AG09319 (cell line): ENCODE results near the gene TESK1.

ENCODE experiments used
- DNase-seq: peaks from one replicate; pipeline ENCODE4 v3.0.0-alpha.2; 2010; ENCODE audit warnings: low read depth; ENCODE audit errors: extremely low read depth
- TF ChIP-seq, protein P1 (sequence below): IDR thresholded peaks from 2 replicates; pipeline ENCODE4 v1.5.1; 2011; ENCODE audit warnings: low read depth, mild to moderate bottlenecking, inconsistent platforms, low read length, moderate library complexity

TESK1 gene

DNA sequence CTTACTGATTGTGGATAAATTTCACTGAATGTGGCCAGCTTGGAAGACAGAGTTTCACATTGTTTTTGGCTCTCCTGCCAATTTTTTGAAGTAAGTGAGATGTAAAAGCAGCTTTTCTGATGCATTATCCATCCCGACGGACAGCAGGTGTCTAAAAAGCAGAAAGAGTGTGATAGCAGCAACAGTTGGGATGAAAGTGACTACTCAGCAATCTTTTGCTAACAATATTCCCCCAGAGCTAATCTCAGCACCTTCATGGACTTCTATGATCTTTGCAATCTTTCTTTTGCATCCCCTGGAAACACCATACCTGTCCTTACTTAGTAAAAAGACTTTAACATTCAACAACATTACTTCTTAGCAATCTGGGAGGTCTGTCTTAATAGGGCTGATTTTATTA, 7.8 kb downstream of the TESK1 start:
- TF ChIP-seq, protein P1, sequence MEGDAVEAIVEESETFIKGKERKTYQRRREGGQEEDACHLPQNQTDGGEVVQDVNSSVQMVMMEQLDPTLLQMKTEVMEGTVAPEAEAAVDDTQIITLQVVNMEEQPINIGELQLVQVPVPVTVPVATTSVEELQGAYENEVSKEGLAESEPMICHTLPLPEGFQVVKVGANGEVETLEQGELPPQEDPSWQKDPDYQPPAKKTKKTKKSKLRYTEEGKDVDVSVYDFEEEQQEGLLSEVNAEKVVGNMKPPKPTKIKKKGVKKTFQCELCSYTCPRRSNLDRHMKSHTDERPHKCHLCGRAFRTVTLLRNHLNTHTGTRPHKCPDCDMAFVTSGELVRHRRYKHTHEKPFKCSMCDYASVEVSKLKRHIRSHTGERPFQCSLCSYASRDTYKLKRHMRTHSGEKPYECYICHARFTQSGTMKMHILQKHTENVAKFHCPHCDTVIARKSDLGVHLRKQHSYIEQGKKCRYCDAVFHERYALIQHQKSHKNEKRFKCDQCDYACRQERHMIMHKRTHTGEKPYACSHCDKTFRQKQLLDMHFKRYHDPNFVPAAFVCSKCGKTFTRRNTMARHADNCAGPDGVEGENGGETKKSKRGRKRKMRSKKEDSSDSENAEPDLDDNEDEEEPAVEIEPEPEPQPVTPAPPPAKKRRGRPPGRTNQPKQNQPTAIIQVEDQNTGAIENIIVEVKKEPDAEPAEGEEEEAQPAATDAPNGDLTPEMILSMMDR, result no peak
- DNase-seq, result no peak

DNA sequence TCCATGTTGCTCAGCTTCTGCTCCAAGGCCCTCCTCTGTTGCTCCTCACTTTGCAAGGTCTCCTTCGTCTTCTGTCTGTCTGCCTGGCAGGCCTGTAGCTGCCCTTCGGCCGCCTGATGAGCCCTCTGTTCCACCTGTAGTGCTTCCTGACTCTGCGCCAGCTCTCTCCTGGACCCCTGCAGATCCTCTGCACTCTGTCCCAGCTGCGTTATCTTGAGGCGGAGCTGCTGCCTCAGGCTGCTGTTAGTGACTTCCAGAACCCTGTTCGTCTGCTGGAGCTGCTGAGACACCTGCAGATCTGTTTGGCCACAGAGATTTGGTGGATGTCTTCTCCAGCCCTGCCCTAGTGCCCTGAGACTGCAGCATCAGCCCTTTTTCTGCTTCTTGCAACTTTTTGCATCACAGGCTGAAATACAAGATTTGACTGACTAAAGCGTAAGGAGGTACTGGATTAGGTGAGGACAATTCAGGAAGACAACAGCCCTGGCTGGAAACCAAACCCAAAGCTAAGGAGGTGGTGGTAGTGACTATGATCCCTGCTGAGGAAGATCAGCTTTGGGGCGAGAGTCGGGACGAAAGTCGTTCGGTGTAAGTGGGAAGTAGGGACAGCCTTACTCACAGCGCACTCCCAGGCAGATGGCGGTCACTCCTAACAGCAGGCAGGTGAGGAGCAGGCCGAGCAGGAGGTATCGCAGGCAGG, 11.1 kb downstream of the TESK1 start:
- DNase-seq, result no peak
- TF ChIP-seq, protein P1, result no peak

DNA sequence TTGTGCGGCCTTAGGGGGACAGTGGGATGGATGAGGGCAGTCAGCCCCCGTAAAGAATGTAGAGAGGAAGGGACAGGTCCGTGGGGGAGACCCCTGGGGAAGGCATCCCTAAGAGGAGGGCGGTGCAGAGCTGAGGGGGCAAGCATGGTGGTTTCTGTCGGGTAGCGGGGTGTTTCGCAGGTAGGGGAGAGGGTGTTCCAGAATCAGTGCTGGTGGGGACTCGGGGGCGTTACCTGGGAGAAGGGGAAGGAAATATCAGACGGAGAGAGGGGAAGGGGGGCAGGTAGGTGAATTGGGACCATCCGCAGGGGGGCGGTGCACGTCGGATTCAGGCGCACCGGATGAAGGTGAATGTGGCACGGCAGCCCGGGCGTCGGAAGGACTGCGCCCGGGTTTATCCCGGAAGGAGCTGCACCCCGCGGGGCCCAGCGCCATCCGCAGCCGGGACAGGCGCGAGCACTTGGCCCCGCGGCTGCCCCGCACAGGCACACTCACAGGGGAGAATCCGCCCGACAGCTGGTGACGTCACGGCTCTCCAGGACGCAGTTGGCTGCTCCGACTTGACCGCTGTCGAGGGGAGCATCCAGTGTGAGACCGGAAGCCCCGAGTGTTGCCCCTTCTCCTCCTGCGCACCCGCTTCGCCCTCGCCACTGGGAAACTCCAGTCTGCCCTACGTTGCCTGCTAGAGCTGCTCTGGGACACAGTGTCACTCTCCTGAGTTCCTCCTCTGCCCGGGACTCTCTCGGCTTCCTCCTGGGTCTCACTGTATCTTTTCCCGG, 11.8 kb downstream of the TESK1 start:
- no peak for DNase-seq
- TF ChIP-seq, protein P1, result peak; percentile 1; the same call in 1 of the 2 replicates

DNA sequence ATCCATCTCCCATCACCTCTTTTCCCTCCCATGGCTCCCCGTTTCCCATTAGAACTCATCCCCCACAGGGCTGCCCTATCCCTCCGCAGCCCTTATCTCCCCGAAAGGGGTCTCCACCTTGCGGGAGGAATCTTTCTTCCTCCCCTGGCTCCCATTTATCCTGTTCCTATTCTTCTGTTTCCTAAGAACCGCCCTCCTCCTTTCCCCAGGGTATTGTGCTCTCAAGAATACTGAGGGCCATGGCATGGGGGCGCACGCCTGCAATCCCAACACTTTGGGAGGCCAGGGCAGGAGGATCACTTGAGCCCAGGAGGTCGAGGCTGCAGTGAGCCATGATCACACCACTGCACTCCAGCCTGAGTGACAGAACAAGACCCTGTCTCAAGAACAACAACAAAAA, 12.5 kb downstream of the TESK1 start:
- DNase-seq, result no peak
- TF ChIP-seq, protein P1, result no peak

DNA sequence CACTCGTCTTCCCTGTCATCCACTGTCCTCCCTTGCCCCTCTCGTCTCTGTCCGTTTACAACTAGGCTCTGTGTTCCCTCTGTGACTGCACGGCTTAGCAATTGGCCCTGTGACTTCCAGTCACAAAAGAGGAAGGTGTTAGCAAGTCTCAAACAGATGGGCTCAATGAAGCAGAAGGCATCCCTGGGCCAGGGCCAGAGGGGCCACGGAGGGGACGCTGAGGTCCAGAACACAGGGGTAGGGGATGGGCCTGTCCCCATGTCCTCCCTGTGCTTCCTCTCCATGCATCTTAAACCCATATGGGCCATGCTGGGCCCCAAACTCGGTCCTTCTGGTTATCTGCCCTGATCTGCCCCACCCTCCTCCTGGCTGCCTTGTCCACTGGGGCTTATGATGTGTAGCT, 13.3 kb downstream of the TESK1 start, which contains the start of gene CD72:
CD72 (minus strand) TSS at position 89 of the 403 bp plus-strand sequence. CDS start 110 bp downstream, outside the sequence.
- TF ChIP-seq, protein P1, result no peak

DNA sequence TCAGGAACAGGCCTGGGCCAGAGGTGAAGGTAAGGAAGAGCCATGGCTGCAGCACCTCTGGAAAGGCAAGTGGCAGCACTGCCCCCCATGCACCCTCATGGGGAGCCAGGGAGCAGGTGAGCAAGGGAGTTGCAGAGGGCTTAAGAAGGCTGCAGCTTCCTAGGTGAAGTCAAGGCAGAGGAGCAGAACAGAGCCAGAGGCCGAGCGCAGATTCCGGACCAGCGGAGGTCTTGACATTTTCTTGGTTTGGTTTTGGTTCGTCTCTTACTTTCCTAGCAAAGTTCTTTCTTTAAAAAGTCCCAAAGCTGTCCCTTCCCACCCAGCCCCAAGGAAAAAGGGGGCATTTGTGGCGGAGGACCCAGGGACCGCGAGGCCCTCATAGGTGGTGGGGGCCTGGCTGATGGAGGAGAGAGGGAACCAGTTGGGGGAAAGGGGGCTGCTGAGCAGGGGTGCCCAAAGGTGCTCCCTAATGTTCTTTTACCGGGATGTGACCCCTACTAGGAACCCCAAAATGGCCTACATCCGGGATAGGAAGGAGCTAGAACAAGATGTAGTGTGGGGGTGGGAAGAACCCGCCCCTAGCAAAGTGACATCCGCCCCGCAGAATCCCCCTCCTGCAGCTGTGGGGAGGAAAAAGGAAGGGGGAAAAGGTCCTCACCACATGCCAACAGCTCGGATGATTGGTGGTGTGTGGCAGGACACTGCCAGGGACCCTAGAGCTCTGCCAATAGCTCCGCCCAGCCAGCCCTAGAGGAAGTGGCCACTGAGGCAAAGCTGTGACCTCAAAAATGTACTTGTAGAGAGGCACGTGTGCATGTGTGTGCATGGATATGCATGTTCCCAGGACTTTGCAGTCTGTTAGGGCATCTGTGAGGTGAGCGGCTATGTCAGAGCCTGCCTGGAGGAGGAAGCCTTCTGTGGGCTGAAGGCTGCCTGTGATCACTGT, 14.1 kb downstream of the TESK1 start:
- TF ChIP-seq, protein P1, result no peak
- no peak for DNase-seq

More for the DNA sequence above, 13.3 kb downstream of the TESK1 start, which contains the start of gene CD72:
- DNase-seq, result no peak
